ENCODE results near the gene XPNPEP3.

DNA sequence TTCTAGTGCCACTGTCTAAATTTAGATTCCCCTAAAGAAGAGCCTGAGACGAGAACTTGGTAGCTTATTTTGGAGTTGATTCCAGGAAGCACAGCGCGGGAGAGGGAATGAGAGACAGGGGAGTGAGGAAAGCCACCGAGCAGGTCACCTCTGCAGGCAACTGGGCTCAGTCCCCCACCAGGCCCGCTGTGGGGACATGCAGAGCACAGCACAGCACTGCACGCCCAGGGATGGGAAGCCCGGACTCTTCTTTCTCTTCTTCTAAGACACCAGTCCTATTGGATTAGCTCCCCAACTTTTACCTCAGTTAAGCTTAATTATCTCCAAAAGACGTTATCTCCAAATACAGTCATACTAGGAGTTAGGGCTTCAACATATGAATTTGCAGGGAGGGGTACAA, 122.9 kb downstream of the XPNPEP3 start:
- TF ChIP-seq, protein P1, sequence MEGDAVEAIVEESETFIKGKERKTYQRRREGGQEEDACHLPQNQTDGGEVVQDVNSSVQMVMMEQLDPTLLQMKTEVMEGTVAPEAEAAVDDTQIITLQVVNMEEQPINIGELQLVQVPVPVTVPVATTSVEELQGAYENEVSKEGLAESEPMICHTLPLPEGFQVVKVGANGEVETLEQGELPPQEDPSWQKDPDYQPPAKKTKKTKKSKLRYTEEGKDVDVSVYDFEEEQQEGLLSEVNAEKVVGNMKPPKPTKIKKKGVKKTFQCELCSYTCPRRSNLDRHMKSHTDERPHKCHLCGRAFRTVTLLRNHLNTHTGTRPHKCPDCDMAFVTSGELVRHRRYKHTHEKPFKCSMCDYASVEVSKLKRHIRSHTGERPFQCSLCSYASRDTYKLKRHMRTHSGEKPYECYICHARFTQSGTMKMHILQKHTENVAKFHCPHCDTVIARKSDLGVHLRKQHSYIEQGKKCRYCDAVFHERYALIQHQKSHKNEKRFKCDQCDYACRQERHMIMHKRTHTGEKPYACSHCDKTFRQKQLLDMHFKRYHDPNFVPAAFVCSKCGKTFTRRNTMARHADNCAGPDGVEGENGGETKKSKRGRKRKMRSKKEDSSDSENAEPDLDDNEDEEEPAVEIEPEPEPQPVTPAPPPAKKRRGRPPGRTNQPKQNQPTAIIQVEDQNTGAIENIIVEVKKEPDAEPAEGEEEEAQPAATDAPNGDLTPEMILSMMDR (tag by site-specific recombination; IDR thresholded peaks at IDR 0.05), result no peak
- TF ChIP-seq ZNF121 (tag by site-specific recombination; IDR thresholded peaks at IDR 0.05) (no peak), KLF1 (tag by site-specific recombination; IDR thresholded peaks at IDR 0.05) (no peak), ZNF561 (tag by site-specific recombination; IDR thresholded peaks at IDR 0.05; ENCODE audit: borderline replicate concordance) (no peak), ZNF658 (tag by site-specific recombination; IDR thresholded peaks at IDR 0.05) (no peak), ZNF664 (tag by site-specific recombination; IDR thresholded peaks at IDR 0.05) (no peak), ZNF138 (tag by site-specific recombination; IDR thresholded peaks at IDR 0.05; ENCODE audit: borderline replicate concordance) (no peak), ZNF610 (tag by site-specific recombination; IDR thresholded peaks at IDR 0.05; ENCODE audit: borderline replicate concordance) (no peak)
- TF ChIP-seq, protein P2, sequence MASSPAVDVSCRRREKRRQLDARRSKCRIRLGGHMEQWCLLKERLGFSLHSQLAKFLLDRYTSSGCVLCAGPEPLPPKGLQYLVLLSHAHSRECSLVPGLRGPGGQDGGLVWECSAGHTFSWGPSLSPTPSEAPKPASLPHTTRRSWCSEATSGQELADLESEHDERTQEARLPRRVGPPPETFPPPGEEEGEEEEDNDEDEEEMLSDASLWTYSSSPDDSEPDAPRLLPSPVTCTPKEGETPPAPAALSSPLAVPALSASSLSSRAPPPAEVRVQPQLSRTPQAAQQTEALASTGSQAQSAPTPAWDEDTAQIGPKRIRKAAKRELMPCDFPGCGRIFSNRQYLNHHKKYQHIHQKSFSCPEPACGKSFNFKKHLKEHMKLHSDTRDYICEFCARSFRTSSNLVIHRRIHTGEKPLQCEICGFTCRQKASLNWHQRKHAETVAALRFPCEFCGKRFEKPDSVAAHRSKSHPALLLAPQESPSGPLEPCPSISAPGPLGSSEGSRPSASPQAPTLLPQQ (tag by site-specific recombination; IDR thresholded peaks at IDR 0.05), result no peak
- TF ChIP-seq, protein P3, sequence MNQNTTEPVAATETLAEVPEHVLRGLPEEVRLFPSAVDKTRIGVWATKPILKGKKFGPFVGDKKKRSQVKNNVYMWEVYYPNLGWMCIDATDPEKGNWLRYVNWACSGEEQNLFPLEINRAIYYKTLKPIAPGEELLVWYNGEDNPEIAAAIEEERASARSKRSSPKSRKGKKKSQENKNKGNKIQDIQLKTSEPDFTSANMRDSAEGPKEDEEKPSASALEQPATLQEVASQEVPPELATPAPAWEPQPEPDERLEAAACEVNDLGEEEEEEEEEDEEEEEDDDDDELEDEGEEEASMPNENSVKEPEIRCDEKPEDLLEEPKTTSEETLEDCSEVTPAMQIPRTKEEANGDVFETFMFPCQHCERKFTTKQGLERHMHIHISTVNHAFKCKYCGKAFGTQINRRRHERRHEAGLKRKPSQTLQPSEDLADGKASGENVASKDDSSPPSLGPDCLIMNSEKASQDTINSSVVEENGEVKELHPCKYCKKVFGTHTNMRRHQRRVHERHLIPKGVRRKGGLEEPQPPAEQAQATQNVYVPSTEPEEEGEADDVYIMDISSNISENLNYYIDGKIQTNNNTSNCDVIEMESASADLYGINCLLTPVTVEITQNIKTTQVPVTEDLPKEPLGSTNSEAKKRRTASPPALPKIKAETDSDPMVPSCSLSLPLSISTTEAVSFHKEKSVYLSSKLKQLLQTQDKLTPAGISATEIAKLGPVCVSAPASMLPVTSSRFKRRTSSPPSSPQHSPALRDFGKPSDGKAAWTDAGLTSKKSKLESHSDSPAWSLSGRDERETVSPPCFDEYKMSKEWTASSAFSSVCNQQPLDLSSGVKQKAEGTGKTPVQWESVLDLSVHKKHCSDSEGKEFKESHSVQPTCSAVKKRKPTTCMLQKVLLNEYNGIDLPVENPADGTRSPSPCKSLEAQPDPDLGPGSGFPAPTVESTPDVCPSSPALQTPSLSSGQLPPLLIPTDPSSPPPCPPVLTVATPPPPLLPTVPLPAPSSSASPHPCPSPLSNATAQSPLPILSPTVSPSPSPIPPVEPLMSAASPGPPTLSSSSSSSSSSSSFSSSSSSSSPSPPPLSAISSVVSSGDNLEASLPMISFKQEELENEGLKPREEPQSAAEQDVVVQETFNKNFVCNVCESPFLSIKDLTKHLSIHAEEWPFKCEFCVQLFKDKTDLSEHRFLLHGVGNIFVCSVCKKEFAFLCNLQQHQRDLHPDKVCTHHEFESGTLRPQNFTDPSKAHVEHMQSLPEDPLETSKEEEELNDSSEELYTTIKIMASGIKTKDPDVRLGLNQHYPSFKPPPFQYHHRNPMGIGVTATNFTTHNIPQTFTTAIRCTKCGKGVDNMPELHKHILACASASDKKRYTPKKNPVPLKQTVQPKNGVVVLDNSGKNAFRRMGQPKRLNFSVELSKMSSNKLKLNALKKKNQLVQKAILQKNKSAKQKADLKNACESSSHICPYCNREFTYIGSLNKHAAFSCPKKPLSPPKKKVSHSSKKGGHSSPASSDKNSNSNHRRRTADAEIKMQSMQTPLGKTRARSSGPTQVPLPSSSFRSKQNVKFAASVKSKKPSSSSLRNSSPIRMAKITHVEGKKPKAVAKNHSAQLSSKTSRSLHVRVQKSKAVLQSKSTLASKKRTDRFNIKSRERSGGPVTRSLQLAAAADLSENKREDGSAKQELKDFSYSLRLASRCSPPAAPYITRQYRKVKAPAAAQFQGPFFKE (tag by site-specific recombination; IDR thresholded peaks at IDR 0.05; ENCODE audit: borderline replicate concordance), result no peak
- TF ChIP-seq, protein P4, sequence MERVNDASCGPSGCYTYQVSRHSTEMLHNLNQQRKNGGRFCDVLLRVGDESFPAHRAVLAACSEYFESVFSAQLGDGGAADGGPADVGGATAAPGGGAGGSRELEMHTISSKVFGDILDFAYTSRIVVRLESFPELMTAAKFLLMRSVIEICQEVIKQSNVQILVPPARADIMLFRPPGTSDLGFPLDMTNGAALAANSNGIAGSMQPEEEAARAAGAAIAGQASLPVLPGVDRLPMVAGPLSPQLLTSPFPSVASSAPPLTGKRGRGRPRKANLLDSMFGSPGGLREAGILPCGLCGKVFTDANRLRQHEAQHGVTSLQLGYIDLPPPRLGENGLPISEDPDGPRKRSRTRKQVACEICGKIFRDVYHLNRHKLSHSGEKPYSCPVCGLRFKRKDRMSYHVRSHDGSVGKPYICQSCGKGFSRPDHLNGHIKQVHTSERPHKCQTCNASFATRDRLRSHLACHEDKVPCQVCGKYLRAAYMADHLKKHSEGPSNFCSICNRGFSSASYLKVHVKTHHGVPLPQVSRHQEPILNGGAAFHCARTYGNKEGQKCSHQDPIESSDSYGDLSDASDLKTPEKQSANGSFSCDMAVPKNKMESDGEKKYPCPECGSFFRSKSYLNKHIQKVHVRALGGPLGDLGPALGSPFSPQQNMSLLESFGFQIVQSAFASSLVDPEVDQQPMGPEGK (tag by site-specific recombination; IDR thresholded peaks at IDR 0.05), result no peak
- TF ChIP-seq, protein P5, sequence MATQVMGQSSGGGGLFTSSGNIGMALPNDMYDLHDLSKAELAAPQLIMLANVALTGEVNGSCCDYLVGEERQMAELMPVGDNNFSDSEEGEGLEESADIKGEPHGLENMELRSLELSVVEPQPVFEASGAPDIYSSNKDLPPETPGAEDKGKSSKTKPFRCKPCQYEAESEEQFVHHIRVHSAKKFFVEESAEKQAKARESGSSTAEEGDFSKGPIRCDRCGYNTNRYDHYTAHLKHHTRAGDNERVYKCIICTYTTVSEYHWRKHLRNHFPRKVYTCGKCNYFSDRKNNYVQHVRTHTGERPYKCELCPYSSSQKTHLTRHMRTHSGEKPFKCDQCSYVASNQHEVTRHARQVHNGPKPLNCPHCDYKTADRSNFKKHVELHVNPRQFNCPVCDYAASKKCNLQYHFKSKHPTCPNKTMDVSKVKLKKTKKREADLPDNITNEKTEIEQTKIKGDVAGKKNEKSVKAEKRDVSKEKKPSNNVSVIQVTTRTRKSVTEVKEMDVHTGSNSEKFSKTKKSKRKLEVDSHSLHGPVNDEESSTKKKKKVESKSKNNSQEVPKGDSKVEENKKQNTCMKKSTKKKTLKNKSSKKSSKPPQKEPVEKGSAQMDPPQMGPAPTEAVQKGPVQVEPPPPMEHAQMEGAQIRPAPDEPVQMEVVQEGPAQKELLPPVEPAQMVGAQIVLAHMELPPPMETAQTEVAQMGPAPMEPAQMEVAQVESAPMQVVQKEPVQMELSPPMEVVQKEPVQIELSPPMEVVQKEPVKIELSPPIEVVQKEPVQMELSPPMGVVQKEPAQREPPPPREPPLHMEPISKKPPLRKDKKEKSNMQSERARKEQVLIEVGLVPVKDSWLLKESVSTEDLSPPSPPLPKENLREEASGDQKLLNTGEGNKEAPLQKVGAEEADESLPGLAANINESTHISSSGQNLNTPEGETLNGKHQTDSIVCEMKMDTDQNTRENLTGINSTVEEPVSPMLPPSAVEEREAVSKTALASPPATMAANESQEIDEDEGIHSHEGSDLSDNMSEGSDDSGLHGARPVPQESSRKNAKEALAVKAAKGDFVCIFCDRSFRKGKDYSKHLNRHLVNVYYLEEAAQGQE (tag by site-specific recombination; IDR thresholded peaks at IDR 0.05), result no peak
